ENCODE results near the gene BLM. TPM values are rescaled to one million over a fixed set of nuclear protein-coding genes. Genes with fewer than 3 reads are reported as not detected.

BLM gene
- total RNA-seq, 1 experiment from 2014 or later, result 24.6 TPM

GRCh38 chr15:90674476-90674875, 42.7 kb upstream of the BLM start (continued):
- TF ChIP-seq MAX (IDR thresholded peaks at IDR 0.05) (no peak), ZNF274 (IDR thresholded peaks at IDR 0.05; ENCODE audit: low read depth, low read length) (no peak), EZH2phosphoT487 (IDR thresholded peaks at IDR 0.05; ENCODE audit: borderline replicate concordance) (no peak), CTCF (IDR thresholded peaks at IDR 0.05 in 2 of 3, conservative IDR thresholded peaks at IDR 0.05 in 1 of 3; ENCODE audit: borderline replicate concordance in 1 of 3, insufficient read depth in 1 of 3, low read depth in 2 of 3, low read length in 2 of 3) (no peak), CBX3 (IDR thresholded peaks at IDR 0.05; ENCODE audit: low read depth) (no peak), SIN3A (IDR thresholded peaks at IDR 0.05; ENCODE audit: low read depth) (no peak)

GRCh38 chr15:90675464-90675863, 41.7 kb upstream of the BLM start:
- H3K4me2 ChIP-seq (ENCODE audit: low read length), result no peak overlapping the region
- no peak overlapping the region for H3K9ac ChIP-seq (ENCODE audit: low read length)
- no peaks in the 10 kb centered on the region for H3K36me3 ChIP-seq (ENCODE audit: control insufficient read depth in 1 of 2, insufficient read depth in 2 of 2, low read length in 2 of 2)
- H3K27ac ChIP-seq (ENCODE audit: low read depth, low read length), result no peak overlapping the region
- no peak overlapping the region for H2AFZ ChIP-seq (ENCODE audit: low read depth, low read length, poor library complexity, severe bottlenecking)
- intact Hi-C loops (cut with micrococcal nuclease), result no loop called here
- no TSS peak for BruUV-seq (replicated peaks)
- H3K4me1 ChIP-seq (ENCODE audit: control insufficient read depth in 1 of 2, insufficient read depth in 2 of 2, low read length in 2 of 2), result peaks cover 0 to 2% of the 10 kb centered on the region in 2 experiments; a peak in 1 of 4 replicates
- H3K9me2 ChIP-seq (ENCODE audit: insufficient read depth), result no peaks in the 10 kb centered on the region
- no peaks in the 10 kb centered on the region for H3K9me3 ChIP-seq (ENCODE audit: control insufficient read depth in 1 of 2, insufficient read depth in 1 of 2, low read depth in 1 of 2, low read length in 2 of 2)
- ATAC-seq, result no peak
- no peak for DNase-seq (ENCODE audit: low read depth, low spot score)
- no peaks in the 10 kb centered on the region for H4K20me1 ChIP-seq (ENCODE audit: insufficient read depth)
- ChIA-PET RAD21 (ENCODE audit: low non-redundant PET in 1 of 2, low total read pairs in 2 of 2, uncharacterized antibody in 2 of 2, unreplicated experiment in 2 of 2) (no interaction called here), CTCF (interaction anchor here (0.7 kb wide), 1 partner anchor 211 kb away, joined by 5 read pairs; no protein-coding TSS in a partner anchor), POLR2A (no interaction called here)
- no peak overlapping the region for H3K4me3 ChIP-seq (replicated peaks in 1 of 2; ENCODE audit: low read depth in 1 of 2, low read length in 2 of 2)
- H3K27me3 ChIP-seq (ENCODE audit: insufficient read depth, low read length), result no peaks in the 10 kb centered on the region
- no peaks in the 10 kb centered on the region for H3K79me2 ChIP-seq (ENCODE audit: insufficient read depth, low read length)
- TF ChIP-seq REST (IDR thresholded peaks at IDR 0.05; ENCODE audit: low read depth), result no peak
- no peak for TF ChIP-seq ZNF274 (IDR thresholded peaks at IDR 0.05; ENCODE audit: low read depth, low read length)
- TF ChIP-seq FOSL1 (IDR thresholded peaks at IDR 0.05; ENCODE audit: low read depth), result no peak
- no peak for TF ChIP-seq POLR2A (IDR thresholded peaks at IDR 0.05; ENCODE audit: borderline replicate concordance, extremely low read depth, insufficient read depth, insufficient read length)
- no peak for TF ChIP-seq CTCF (IDR thresholded peaks at IDR 0.05 in 2 of 3, conservative IDR thresholded peaks at IDR 0.05 in 1 of 3; ENCODE audit: borderline replicate concordance in 1 of 3, insufficient read depth in 1 of 3, low read depth in 2 of 3, low read length in 2 of 3)
- no peak for TF ChIP-seq ZFX (IDR thresholded peaks at IDR 0.05)
- TF ChIP-seq POLR2AphosphoS5 (IDR thresholded peaks at IDR 0.05; ENCODE audit: low read depth, low read length), result no peak
- TF ChIP-seq ATF3 (IDR thresholded peaks at IDR 0.05), result no peak
- no peak for TF ChIP-seq MAX (IDR thresholded peaks at IDR 0.05)
- TF ChIP-seq TCF7L2 (IDR thresholded peaks at IDR 0.05; ENCODE audit: borderline replicate concordance, extremely low read depth, insufficient read depth, insufficient read length), result no peak
- TF ChIP-seq EGR1 (IDR thresholded peaks at IDR 0.05; ENCODE audit: low read depth), result no peak
- TF ChIP-seq CEBPB (IDR thresholded peaks at IDR 0.05; ENCODE audit: low read depth), result no peak
- TF ChIP-seq YY1 (IDR thresholded peaks at IDR 0.05; ENCODE audit: extremely low read depth, insufficient replicate concordance, low read depth, low read length), result no peak

Data from HCT116 (cell line).